Stimulated activated CD4-positive, alpha-beta T cell treated with anti-CD3 and anti-CD28 coated beads, TNF-alpha, amount 100 ng/mL, for 1 hour (primary cell): ENCODE results near the gene CYP19A1.
"Not testable (repeated sequence)": the region's sequence is repeated elsewhere in the genome, so short reads cannot be mapped to it uniquely, and the experiment has no call there.

Source experiments
- DNase-seq, 3 donors: peaks; one replicate each; pipeline ENCODE4 v3.0.0-alpha.2; 2020; ENCODE audit warnings: low read depth in 3 of 3, low spot score in 1 of 3

CYP19A1 gene

DNA sequence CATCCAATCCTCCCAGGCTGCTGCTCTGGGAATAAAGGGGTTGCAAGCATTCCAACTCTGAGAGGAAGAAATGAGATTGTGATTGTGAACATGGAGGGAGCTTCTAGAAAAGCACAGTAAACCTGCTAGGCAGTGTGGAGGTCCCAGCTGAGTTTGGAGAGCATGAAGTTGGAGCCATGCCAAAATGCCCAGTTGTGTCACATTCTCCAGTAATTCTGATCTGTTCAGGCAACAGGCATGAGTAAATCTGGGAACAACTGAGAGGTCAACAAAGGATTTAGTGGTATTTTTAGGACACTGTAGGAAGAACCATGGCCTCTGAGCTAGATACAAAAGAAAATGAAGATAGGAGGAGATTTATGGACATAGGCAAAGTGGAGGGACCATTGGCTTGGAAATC, 74.7 kb downstream of the CYP19A1 start:
- no peak for DNase-seq

DNA sequence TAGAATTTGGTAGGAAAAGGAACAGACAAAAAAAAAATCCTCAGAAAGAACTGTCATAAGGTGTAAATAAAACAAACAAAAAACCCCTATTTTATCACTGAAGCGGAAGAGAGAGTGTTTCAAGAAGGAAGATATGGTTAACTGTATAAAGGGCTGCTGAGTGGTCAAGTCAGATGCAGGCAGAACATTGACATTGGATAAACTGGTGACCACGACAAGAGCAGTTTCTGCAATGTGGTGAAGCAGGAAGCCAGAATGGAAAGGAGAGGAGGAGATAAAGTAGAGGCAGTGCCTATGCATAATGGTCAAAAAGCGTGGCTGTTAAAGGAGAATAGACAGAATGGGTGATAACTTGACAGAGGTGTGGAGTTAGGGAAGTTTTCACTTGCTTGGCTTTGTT, 75.3 kb downstream of the CYP19A1 start:
- DNase-seq: no peak

- DNase-seq: no peak
Measured at GRCh38 chr15:51262463-51262862, 75.9 kb downstream of the CYP19A1 start.

- DNase-seq: not testable (repeated sequence)
Measured at GRCh38 chr15:51261113-51261512, 77.3 kb downstream of the CYP19A1 start.

DNA sequence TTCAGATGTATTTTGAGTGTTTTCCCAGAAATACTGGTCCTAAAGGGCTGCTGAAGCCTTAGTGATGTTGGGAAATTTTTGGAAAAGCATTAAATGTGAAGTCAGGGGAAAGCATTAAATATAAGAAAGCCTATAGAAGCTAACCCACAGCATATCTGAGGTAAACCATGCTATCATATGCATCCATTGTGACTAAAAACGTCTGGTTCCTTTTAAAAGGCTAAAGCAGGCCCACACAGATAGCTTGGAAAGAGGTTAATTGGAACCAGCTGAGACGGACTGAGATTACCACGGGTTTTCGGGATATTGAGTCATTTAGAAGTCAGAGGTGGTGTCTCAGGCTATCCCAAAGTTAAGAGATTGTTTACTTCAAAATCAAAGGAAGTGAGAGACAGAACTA, 78.2 kb downstream of the CYP19A1 start:
- no peak for DNase-seq

DNA sequence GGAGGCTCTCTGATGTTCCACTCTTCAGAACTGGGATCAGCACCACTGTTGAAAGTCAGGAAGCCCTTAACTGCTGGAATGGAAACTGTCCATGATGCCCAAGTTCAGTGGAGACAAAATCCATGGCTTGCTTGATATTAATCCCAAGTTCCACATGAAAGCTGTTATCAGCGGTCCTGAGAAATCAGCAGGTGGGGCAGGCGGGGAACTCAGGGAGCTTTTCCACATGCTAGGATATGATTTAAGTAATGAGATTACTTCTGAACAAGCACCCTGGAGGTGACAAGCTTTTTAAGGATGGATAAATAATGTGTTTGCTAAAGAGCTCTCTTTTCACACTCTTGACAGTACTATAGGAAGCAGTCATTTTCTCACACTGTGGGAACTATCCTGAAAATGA, 82.9 kb downstream of the CYP19A1 start:
- DNase-seq: no peak

DNA sequence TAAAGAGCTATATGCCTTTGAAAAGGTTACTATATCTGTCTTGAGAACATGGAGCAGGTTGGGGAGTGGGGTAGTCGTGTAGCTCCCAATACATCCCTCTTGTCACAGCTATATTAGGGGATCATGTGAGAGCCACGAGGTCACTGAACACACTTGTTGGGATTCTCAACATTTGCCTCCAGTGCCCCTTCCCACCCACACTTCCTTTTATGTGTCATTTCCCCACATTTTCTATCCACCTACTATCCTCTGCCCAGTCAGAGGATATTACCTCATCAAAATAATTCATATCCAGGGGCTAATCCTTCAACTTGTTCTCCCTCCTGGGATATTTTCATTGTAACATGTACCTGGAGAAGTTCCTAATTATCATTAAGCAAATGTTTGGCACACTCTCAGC, 85.0 kb downstream of the CYP19A1 start:
- no peak for DNase-seq

- no peak for DNase-seq
Measured at GRCh38 chr15:51252671-51253070, 85.7 kb downstream of the CYP19A1 start.

DNA sequence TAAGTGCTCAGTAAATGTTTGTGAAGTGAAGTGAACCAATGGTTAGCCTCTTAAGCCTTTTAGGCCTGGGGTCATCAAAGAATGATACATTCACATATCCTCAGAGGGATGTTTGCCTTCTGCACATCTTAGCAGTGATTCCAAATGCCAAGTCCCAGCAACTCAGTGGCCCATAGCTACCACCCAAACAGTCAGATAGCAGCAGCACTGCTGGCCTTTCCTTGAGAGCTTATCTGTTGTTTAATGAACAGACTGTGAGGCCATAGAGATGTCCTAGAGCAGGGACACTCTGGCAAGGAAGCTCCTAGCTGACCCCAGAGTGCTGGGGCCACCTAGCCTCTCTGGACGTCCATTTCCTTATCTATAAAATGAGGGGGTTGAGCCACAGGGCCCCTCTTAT, 86.8 kb downstream of the CYP19A1 start:
- no peak for DNase-seq

GRCh38 chr15:51250217-51251011, 88.0 kb downstream of the CYP19A1 start:
- no peak for DNase-seq

DNA sequence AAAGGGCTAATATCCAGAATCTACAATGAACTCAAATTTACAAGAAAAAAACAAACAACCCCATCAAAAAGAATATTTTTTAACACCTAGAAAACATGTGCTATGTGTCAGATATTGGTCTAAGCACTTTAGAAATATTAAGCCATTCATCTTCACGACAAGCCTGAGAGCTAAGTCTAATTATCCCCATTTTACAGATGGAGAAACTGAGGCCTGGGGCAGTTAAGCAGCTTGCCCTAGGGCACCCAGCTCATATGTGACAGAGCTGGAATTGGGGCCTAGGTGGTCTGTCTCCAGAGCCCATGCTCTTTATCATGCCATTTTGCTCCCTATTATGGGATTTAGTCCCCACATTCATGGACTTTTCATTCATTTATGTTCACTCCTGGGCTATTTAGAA, 92.8 kb downstream of the CYP19A1 start:
- no peak for DNase-seq

DNA sequence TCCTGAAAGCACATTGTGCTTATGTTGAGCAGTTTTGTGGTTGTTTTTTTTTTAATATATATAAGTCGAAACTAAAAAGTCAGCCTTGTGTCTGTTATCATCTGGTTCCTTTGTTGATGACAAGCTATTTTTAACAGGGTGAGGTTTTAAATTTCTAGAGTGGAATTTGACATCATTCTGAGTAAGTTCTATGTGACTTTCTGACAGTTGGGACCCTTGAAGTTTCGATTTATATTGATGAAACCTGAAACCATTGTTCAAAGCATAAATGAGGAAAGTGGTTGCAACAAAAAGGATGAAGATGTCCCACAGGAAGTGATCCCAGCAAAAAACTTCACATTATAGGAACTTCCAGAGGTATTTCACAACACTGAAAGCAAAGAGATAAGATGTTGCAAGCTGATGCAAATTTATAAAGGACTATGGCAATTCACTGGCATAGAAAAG, 94.0 kb downstream of the CYP19A1 start:
- no peak for DNase-seq

- no peak for DNase-seq
Measured at GRCh38 chr15:51243774-51244173, 94.6 kb downstream of the CYP19A1 start.

DNA sequence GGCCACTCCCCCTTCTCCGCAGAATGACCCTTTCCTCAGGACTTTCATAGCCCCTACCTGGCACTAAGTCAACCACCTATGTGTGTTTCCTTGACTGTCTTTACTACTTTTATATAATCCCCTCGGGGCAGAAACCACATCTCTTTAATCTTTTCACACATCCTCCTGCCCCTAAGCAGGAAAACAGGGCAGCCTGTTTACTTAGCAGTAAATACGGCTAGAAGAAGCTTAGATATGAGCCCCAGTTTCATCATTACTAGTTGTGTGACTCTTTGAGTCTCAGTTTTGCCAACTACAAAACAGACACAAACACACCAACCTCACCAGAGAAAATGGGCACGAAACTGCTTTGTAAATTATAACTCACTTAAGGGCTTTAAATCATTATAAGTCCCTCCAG, 98.3 kb downstream of the CYP19A1 start:
- DNase-seq: no peak

DNA sequence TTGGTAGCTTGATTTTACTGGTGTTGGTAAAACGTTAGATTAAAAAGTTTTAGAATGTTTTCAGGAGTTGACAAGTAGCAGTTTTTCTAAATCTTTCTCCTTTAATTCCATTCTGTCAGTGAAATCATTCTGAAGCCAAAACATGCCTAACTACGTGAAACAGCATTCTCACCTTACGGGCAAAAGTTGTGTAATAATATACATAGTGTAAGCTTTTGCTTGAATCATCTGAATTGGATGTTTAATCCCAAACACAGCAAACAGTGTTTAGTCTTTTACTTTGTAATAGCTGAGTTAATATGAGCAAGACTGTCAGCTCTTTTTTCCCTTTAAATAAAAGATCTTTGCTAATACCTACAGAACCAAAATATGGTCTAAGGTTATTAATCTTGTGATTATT, 100.6 kb downstream of the CYP19A1 start:
- no peak for DNase-seq

- DNase-seq: no peak
Measured at GRCh38 chr15:51234176-51234927, 104.0 kb downstream of the CYP19A1 start.

GRCh38 chr15:51232581-51232980, 105.8 kb downstream of the CYP19A1 start:
- DNase-seq: no peak

DNA sequence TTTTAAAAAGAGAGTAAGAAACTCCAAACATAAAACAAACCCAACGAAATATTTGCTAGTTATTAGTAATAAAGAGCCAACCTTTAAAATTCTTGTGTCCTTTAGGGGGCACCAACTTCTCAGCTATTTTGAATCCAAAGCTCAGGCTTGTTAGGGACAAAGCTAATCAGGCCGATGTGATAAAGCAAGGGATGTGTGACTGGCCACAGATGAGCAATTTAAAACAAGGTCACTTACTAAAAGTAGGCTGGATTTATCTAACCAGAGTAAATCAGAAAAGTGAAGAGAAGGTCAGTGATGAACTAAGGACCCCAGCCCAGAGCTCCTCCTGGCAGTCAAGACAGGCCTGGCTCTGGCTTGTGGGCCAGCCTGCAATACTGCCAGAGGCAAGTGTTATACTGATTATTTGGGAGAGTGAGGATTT, 108.5 kb downstream of the CYP19A1 start:
- DNase-seq: no peak

- DNase-seq: no peak
Measured at GRCh38 chr15:51227940-51228732, 110.3 kb downstream of the CYP19A1 start.

DNA sequence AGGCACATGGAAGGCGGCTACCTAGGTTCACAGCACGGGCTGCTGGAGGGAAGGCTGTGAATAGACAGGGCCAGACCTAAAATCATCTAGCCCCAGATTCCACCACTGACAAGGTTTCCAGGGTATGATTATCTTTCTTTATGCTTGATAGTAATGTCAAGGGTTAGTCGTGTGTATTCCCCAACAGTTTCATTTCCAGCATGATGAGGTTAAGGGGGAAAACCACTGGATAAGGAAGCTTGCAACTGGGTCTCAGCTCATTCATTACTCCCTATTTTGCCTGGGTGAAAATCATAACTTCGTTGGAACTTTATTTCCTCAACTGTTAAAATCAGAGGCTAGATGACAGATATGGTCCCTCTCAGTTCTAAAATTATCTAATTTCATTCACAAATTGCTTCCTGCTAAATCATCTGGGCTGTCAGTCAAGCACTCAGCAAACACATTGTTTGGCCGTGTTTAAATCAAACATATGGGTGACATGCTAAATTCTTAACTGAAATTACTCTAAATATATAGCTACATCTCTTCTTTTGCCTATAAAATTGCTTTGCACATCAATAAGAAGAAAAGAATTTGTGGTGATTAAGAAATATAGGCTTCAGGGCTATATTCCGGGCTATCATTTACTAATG, 111.7 kb downstream of the CYP19A1 start:
- no peak for DNase-seq

- DNase-seq: no peak
Measured at GRCh38 chr15:51224428-51224827, 114.0 kb downstream of the CYP19A1 start.
